Keratinocyte (primary cell): ENCODE data around the gene TUBA4B. TPM values are rescaled to one million over a fixed set of nuclear protein-coding genes. Genes with fewer than 3 reads are reported as not detected.

Experiments used
- DNase-seq: peaks from one replicate; pipeline ENCODE4 v3.0.0-alpha.2; 2011; ENCODE audit warnings: low read depth, missing footprints, low spot score
- FAIRE-seq: peaks from 2 replicates; lab custom pipeline; 2011; peaks lifted over from hg19 to GRCh38; lab: Jason Lieb, UNC
- H2AFZ ChIP-seq: 2 replicates; pipeline ENCODE4 v1.6.0; 2012; ENCODE audit warnings: low read length, control low read depth, inconsistent platforms; ENCODE audit not compliant: control insufficient read depth
- H3K27ac ChIP-seq: 2 replicates; pipeline ENCODE4 v1.5.1; 2011; ENCODE audit warnings: low read length; ENCODE audit not compliant: control insufficient read depth, insufficient read depth
- H3K27me3 ChIP-seq: 3 replicates; pipeline ENCODE4 v1.6.0; 2011; ENCODE audit warnings: low read length; ENCODE audit not compliant: control insufficient read depth, insufficient read depth; ENCODE audit errors: extremely low read depth
- H3K36me3 ChIP-seq, 2 experiments: 2 replicates in 1 of 2; 3 replicates in 1 of 2; pipeline ENCODE4 v1.5.1; 2011; ENCODE audit warnings: low read length in 2 of 2, mild to moderate bottlenecking in 1 of 2; ENCODE audit not compliant: control insufficient read depth in 2 of 2, insufficient read depth in 2 of 2; ENCODE audit errors: extremely low read depth in 1 of 2
- H3K4me1 ChIP-seq: 3 replicates; pipeline ENCODE4 v1.5.1; 2011; ENCODE audit warnings: low read length; ENCODE audit not compliant: control insufficient read depth, insufficient read depth; ENCODE audit errors: extremely low read depth
- H3K4me2 ChIP-seq: 3 replicates; pipeline ENCODE4 v1.6.0; 2011; ENCODE audit warnings: low read depth, low read length; ENCODE audit not compliant: control insufficient read depth, insufficient read depth; ENCODE audit errors: extremely low read depth
- H3K4me3 ChIP-seq, 3 experiments: fragments of 200-600 bp in 1 of 3; sonication (generic) in 1 of 3; 2 replicates in 2 of 3; 3 replicates in 1 of 3; pipeline ENCODE4 v1.5.1; 2011 to 2016; ENCODE audit warnings: low read length in 3 of 3, mild to moderate bottlenecking in 3 of 3, control low read depth in 2 of 3, inconsistent platforms in 1 of 3, low read depth in 1 of 3, mixed read lengths in 1 of 3, mixed run types in 1 of 3, moderate library complexity in 1 of 3; ENCODE audit not compliant: control insufficient read depth in 2 of 3, insufficient read depth in 2 of 3; ENCODE audit errors: extremely low read depth in 1 of 3
- H3K79me2 ChIP-seq: 2 replicates; pipeline ENCODE4 v1.6.0; 2012; ENCODE audit warnings: low read length; ENCODE audit not compliant: control insufficient read depth, insufficient read depth
- H3K9ac ChIP-seq: 3 replicates; pipeline ENCODE4 v1.6.0; 2011; ENCODE audit warnings: low read length; ENCODE audit not compliant: control insufficient read depth, insufficient read depth; ENCODE audit errors: extremely low read depth
- H3K9me1 ChIP-seq: 3 replicates; pipeline ENCODE4 v1.6.0; 2011; ENCODE audit warnings: low read length; ENCODE audit not compliant: control insufficient read depth, insufficient read depth; ENCODE audit errors: extremely low read depth
- H3K9me3 ChIP-seq: 2 replicates; pipeline ENCODE4 v1.5.1; 2012; ENCODE audit warnings: low read depth, low read length; ENCODE audit not compliant: control insufficient read depth
- H4K20me1 ChIP-seq: 3 replicates; pipeline ENCODE4 v1.6.0; 2011; ENCODE audit warnings: low read length; ENCODE audit not compliant: control insufficient read depth, insufficient read depth; ENCODE audit errors: extremely low read depth
- EZH2 ChIP-seq: IDR thresholded peaks from one replicate; pipeline ENCODE4 v1.6.1; 2012; ENCODE audit warnings: inconsistent platforms, mild to moderate bottlenecking, low read length, moderate library complexity
- dilution Hi-C: fragments of 300-500 bp; cut with MboI; formaldehyde crosslinking; loops from one replicate; pipeline ENCODE4 v1.7.0; 2020; ENCODE audit warnings: low sequenced_read_pairs; ENCODE audit not compliant: extremely low pct_ligation_motif_present
- polyA plus RNA-seq, 5 experiments: library from polyadenylated mRNA; depleted of rRNA in 3 of 5; stranded (reverse) in 3 of 5; stranded (forward) in 1 of 5; unstranded in 1 of 5; fragments of >200 nt; gene quantifications; 1 replicate in 1 of 5; 2 replicates in 3 of 5; 3 replicates in 1 of 5; pipeline versions ENCODE4 v1.2.1 to v1.2.3, GENCODE V29; 2011 to 2012; ENCODE audit warnings: missing spikeins in 2 of 5, low read depth in 1 of 5, low replicate concordance in 1 of 5
- TF ChIP-seq, protein P1 (sequence below), 3 experiments: IDR thresholded peaks in 1 of 3; conservative IDR thresholded peaks in 1 of 3; optimal IDR thresholded peaks in 1 of 3; 2 replicates in 2 of 3; 3 replicates in 1 of 3; pipeline versions ENCODE3 to v1.5.1; 2011; ENCODE audit warnings: low read length in 3 of 3, mild to moderate bottlenecking in 3 of 3, moderate library complexity in 2 of 3, control low read depth in 1 of 3, inconsistent platforms in 1 of 3; ENCODE audit not compliant: insufficient read depth in 2 of 3; ENCODE audit errors: extremely low read depth in 1 of 3

Gene TUBA4B
- polyA plus RNA-seq, 1 donor (not counting 4 experiments of a cell fraction or from before 2014, with no cell fraction given) = not detected

DNA sequence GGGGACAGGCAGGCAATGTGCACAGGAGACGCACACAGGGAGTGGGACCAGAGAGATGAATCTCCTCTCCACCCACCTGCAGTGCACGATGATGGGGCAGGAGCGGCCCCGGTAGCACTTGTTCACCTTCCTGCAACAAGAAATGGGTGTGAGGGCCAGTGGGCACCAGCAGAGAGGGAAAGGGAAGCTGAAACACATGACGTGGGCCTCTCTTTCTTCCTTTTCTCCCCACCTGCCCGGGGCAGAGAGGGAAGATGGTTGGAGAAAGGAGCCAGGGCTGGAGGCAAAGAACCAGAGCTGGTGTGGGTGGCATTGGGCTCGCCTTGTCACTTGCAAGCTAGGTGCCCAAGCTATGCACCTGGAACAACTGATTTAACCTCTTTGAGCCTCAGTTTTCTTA, 38.4 kb downstream of the TUBA4B start:
- TF ChIP-seq, protein P1, sequence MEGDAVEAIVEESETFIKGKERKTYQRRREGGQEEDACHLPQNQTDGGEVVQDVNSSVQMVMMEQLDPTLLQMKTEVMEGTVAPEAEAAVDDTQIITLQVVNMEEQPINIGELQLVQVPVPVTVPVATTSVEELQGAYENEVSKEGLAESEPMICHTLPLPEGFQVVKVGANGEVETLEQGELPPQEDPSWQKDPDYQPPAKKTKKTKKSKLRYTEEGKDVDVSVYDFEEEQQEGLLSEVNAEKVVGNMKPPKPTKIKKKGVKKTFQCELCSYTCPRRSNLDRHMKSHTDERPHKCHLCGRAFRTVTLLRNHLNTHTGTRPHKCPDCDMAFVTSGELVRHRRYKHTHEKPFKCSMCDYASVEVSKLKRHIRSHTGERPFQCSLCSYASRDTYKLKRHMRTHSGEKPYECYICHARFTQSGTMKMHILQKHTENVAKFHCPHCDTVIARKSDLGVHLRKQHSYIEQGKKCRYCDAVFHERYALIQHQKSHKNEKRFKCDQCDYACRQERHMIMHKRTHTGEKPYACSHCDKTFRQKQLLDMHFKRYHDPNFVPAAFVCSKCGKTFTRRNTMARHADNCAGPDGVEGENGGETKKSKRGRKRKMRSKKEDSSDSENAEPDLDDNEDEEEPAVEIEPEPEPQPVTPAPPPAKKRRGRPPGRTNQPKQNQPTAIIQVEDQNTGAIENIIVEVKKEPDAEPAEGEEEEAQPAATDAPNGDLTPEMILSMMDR (optimal IDR thresholded peaks at IDR 0.05 in 1 of 3, IDR thresholded peaks at IDR 0.05 in 1 of 3, conservative IDR thresholded peaks at IDR 0.05 in 1 of 3; ENCODE audit: extremely low read depth in 1 of 3, insufficient read depth in 2 of 3, low read length in 3 of 3) = no peak
- TF ChIP-seq EZH2 = no peak
- FAIRE-seq (no peak), DNase-seq (no peak)
- peaks cover 22% of the 10 kb centered on the region for H3K4me1 ChIP-seq
- H3K9me1 ChIP-seq = no peaks in the 10 kb centered on the region
- H3K27ac ChIP-seq = no peak overlapping the region
- dilution Hi-C loops = no loop called here
- H3K36me3 ChIP-seq = no peaks in the 10 kb centered on the region
- H3K4me2 ChIP-seq = no peak overlapping the region
- no peaks in the 10 kb centered on the region for H3K9me3 ChIP-seq
- no peak overlapping the region for H3K9ac ChIP-seq
- no peaks in the 10 kb centered on the region for H3K27me3 ChIP-seq
- no peaks in the 10 kb centered on the region for H3K79me2 ChIP-seq
- no peaks in the 10 kb centered on the region for H4K20me1 ChIP-seq
- no peak overlapping the region for H2AFZ ChIP-seq
- no peak overlapping the region for H3K4me3 ChIP-seq

DNA sequence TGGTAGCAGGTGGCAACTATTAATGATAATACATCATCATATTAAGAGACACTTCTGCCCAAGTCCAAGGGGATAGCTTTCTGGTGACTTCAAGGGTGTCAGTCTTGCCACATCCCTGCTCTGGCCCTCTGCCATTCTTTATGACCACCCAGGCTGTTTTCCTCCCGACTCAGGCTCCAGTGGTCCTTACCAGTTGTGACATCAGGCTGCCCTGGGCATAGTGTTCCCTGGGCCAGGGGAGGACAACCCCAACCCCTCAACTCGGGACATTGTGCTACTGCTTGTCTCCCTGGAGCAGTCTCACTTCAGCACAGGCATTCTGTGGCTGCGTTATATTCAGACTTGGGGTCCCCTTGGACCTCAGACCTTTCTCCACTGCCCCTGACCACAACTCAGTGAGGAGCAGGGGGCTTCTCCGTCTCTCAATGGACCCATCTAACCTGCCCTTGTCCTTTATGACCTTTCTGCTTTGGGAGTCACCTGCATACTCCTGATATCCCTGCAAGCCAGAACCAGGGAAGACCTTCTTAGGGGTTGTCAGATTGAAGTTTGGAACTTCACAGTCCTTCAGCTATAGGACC, 39.0 kb downstream of the TUBA4B start:
- TF ChIP-seq EZH2 = no peak
- TF ChIP-seq, protein P1 (optimal IDR thresholded peaks at IDR 0.05 in 1 of 3, IDR thresholded peaks at IDR 0.05 in 1 of 3, conservative IDR thresholded peaks at IDR 0.05 in 1 of 3; ENCODE audit: extremely low read depth in 1 of 3, insufficient read depth in 2 of 3, low read length in 3 of 3) = no peak
- FAIRE-seq = no peak
- no peak overlapping the region for H3K4me3 ChIP-seq
- H3K36me3 ChIP-seq = no peaks in the 10 kb centered on the region
- peaks cover 15% of the 10 kb centered on the region for H3K4me1 ChIP-seq
- H3K9ac ChIP-seq = no peak overlapping the region
- no peaks in the 10 kb centered on the region for H4K20me1 ChIP-seq
- H3K27me3 ChIP-seq = no peaks in the 10 kb centered on the region
- no peaks in the 10 kb centered on the region for H3K9me1 ChIP-seq
- no peak for DNase-seq
- no peaks in the 10 kb centered on the region for H3K9me3 ChIP-seq
- no peak overlapping the region for H3K4me2 ChIP-seq
- no peak overlapping the region for H3K27ac ChIP-seq
- H2AFZ ChIP-seq = no peak overlapping the region
- dilution Hi-C loops = no loop called here
- H3K79me2 ChIP-seq = no peaks in the 10 kb centered on the region
